DMS 273 (cell line): Measurements from ENCODE around the gene ARHGAP40.

Experiments
- DNase-seq: peaks from one replicate; lab custom pipeline; 2025; ENCODE audit not compliant: unreplicated experiment; lab: John Stamatoyannopoulos, UW

Gene ARHGAP40

DNA sequence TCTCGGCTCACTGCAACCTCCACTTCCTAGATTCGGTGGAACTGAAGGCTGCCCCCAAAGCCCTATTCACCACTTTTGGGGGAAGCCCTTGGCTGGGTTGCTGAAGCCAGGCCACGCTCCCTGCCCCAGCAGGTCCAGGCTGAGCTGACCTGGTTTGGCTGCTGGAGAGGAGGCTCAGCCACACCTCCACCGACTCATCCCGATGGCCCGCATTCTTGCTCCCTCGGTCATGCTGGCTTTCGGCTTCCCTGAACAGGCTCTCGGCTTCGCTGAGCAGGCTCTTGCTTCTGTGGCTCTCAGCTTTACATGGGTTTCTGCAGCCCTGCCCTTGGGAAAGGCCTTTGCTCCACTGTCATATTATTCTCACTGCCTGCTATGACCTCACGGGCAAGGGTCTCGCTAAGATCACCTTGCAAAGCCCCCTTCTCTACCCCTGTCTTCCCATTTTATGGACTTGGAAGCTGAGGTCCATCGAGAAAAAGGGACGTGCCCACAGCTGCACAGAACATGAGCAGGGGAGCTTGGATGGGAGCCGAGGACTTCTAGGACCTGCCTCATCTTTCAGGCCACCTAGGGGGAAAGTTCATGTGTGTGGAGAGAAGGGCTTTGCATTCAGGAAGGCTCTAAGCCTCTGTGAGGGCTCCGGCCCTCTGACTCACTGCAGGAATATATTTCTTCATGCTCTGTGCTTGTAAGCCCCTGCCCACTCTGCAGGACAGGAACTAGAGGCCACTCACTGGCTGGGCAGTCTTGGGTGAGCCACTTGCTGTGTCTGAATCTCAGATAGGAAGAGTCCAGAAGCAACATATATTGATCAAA, 15.6 kb downstream of the ARHGAP40 start:
- no peak for DNase-seq

GRCh38 chr20:38617830-38618196, 16.2 kb downstream of the ARHGAP40 start:
- DNase-seq, result no peak

DNA sequence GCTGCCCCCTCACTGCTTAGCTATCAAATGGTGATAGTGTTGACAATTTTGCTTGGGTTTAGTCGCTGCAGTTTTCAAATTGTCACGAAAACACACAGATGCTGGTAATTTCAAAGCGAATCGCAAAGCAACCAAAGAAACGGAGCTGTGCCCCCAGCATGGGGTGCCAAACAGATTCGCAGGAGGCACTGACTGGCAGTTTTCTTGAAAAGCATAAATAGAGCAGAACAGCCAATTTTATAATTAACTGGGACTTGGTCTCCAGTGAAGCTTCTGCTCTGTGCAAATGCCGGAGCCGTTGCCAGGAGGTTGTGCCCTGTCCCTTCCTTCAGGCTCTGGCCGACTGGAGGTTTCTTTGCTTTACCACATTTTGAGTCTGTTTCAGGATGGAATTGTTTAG, 18.8 kb downstream of the ARHGAP40 start:
- DNase-seq, result no peak

DNA sequence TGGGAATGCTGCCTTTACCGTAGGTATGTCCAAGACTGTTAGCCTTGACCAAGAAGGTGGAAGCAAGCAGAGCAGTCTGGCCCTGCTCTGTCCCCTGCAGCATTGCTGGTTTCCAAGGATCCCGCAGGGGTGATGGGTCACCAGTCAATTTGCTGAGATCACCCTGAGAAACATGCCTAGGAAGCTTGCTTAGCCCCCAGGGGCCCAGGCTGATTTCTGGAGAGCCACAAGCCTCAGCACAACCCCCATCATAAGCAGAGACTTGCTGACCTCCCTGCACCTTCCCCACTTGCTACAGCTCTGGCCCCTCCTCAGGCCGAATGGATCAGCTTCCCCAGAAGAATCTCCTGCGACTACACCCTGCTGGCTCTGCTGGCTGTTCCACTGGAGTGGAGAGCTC, 21.5 kb downstream of the ARHGAP40 start:
- no peak for DNase-seq

DNA sequence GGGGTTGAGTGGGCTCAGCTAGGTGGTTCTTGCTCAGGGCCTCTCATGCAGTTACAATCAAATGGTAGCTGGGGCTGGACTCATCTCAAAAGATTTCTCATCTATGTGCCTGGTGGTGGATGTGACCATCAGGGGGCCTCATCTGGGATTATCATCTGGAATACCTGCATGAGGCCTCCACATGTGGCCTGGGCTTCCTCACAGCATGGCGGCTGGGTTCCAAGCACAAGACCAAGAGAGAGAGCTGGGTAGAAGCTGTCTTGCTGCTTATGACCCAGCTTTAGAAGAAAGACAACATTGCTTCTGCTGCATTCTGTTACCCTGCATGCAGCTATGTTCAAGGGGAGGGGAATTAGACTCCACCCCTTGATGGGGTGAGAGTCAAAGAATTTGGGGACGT, 22.5 kb downstream of the ARHGAP40 start:
- DNase-seq, result no peak

DNA sequence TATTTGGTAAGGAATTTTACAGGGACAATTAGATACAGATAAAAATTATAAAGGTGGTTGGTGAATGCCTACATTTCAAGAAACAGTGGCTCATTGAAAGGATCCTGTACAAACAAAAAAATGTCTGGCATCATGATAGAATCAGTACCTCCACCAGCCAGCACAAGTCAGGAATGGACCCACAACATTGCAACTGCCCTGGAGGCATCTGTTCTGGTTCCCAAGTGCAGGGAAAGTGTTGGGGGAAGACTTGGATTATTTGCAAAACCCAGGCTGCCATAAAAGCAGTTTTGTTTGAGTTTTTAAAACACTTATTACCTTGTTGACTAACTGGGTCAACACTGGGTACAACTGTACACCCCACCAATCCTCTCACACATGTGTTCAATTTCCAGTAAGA, 24.3 kb downstream of the ARHGAP40 start:
- DNase-seq, result no peak

GRCh38 chr20:38626921-38627659, 25.5 kb downstream of the ARHGAP40 start:
- DNase-seq, result no peak

- DNase-seq, result no peak
These were observed 27.2 kb downstream of the ARHGAP40 start for GRCh38 chr20:38628580-38629470.

DNA sequence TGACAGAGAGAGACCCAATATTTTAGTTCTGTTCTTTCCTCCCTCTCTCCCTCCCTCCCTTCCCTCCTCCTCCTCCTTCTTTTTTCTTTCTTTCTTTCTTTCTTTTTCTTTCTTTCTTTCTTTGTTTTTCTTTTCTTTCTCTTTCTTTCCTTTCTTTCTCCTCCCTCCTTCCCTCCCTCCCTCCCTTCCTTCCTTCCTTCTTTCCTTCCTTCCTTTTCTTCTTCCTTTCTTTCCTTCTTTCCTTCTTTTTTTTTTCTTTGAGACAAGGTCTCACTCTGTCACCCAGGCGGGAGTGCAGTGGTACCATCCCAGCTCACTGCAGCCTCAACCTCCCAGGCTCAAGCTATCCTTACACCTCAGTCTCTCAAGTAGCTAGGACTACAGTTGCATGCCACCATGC, 28.4 kb downstream of the ARHGAP40 start:
- no peak for DNase-seq

DNA sequence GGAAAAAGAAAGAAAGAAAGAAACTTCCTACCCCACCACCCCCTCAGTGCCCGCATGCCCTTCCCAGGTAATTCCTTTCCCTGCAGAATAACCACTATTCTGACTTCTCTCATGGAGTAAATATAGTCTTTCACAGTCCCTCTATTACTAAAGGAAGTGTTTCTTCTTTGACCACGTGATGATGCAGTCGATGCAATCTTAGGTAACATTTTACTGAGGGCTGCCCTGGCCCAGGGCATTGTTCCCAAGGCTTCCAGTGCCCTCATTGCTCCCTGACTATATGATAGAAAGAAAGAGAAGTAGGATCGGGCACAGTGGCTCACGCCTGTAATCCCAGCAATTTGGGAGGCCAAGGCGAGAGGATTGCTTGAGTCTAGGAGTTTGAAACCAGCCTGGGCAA, 29.1 kb downstream of the ARHGAP40 start:
- no peak for DNase-seq

DNA sequence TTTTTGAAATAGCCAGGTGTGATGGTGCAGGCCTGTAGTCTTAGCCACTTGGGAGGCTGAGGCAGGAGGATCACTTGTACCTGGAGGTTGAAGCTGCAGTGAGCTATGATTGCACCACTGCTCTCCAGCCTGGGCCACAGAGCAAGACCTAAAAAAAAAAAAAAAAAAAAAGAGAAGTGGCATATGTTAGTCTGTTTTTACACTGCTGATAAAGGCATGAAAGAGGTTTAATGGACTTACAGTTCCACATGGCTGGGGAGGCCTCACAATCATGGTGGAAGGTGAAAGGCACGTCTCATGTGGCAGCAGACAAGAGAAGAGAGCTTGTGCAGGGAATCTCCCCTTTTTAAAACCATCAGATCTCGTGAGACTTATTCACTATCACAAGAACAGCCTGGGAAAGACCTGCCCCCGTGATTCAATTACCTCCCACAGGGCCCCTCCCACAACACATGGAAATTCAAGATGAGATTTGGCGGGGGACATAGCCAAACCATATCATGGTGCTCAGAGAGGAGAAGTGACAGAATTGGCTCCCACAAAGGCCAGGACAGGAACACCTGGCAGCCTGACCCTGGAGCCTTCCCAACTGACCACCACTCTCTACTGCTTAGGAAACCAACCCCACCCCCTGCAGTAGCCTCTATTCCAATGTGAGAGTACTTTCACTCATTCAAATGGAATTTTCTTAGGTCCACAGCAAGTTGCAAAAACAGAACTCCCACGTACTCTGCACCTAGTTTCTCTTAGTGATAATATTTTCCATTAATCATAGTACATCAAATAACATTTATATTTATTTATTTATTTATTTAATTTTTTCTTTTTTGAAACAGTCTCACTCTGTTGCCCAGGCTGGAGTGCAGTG, 29.8 kb downstream of the ARHGAP40 start:
- peak; percentile 10 for DNase-seq

GRCh38 chr20:38633577-38634093, 32.0 kb downstream of the ARHGAP40 start:
- DNase-seq, result peak; percentile 78

GRCh38 chr20:38635721-38636288, 34.2 kb downstream of the ARHGAP40 start:
- no peak for DNase-seq

DNA sequence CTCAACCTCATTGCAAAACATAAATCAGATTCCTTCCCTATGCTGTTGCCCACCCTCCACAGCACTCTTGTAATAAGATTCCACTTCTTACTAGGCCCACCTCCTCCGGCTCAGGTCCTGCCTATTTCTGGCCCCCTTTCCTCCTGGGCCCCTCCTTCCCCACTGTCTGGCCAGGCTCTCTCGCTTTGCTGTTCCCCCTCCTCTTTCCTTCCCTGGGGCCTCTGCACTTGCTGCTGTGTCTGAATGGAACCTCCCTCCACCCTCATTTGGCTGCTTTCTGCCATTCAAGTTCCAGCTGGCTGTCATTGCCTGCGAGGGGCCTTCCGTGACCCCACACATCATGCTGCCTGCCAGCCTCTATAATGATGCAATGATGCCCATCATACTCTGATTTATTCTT, 38.9 kb downstream of the ARHGAP40 start:
- DNase-seq, result no peak

DNA sequence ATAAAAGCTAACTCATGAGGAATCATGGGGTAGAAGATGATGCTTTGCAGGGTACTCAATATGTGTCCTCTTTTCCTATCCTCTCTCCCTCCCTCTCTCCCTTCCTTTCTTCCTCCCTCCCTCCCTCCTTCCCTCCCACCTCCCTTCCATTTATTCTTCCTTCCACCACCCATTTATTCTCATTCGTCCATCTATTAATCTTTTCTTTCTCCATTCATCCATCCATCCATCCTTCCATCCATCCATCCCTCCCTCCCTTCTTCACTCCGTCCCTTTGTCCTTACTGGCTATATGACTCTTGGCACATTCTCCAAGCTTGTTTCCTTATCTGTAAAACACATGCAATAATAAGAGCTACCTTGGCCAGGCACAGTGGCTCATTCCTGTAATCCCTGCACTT, 40.9 kb downstream of the ARHGAP40 start:
- DNase-seq, result no peak

DNA sequence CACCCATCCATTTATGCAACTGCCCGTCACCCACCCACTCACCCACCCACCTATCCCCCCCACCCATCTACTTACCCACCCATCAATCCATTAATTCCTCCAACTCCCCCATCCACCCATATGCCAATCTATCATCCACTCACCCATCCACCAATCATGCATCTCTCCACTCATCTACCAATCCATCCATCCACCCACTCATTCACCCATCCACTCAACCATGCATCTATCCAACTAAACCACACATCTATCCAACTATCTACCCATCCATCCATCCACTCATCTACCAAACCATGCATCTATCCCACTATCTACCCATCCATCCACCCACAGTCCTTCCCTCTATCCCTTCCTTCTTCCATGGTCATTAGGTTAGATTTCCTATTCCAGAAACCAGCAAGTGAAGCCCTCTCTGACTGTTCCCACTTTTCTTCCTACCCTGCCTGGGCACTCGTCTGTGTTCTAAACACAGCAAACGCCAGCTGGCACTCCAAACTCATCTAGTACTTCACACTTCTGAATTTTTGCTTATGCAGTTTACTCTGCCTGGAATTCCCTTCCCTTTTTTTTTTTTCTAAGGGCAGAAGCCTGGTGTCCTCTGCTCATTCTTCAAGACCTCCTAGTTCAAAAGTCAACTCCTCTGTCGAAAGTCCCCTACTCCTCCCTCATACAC, 43.1 kb downstream of the ARHGAP40 start:
- DNase-seq, result no peak

DNA sequence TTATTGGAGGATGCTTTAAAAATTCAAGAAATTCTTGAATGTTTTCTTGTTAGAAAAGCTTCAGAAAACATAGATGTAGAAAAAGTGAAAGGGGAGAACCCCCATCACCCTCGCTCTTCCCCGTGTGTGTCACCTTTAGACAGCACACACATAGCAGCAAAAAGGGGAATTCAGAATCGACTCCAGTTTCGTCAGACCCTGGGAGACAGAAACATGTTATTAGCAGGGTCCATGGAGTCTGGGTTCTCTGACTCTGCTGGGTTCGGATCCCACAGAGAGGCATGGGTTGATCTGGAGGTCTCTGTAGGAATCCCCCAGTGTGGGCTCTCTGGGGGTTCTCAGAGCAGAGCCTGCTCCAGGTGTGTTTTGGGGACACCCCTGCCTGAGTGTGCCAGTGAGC, 43.7 kb downstream of the ARHGAP40 start:
- no peak for DNase-seq

- DNase-seq, result peak; percentile 90
These were observed 44.6 kb downstream of the ARHGAP40 start for GRCh38 chr20:38645980-38646858.
